HCT116 (cell line): ENCODE results near the gene RNASE2. TPM values are rescaled to one million over a fixed set of nuclear protein-coding genes. Genes with fewer than 3 reads are reported as not detected.

Experiments
- ATAC-seq: fragments of 200-7000 bp; cut with Tn5 transposase; 2 replicates; pipeline ENCODE4 v1.9.1; 2020; ENCODE audit warnings: mild to moderate bottlenecking, moderate library complexity
- BruUV-seq: library from RNA; stranded (reverse); fragments of 400-500 nt; replicated peaks from 2 replicates; lab custom pipeline; 2021; lab: Mats Ljungman, UMichigan
- CTCF ChIA-PET: fragments of 300-600 bp; sonication (Branson Sonifier 250); formaldehyde crosslinking; loops from one replicate; lab custom pipeline; 2021; ENCODE audit warnings: antibody characterized with exemption; lab: Charles Lee
- POLR2A ChIA-PET: fragments of 300-600, 350-600 bp; sonication (Branson Sonifier 250); formaldehyde crosslinking; loops from one replicate; lab custom pipeline; 2021; ENCODE audit warnings: antibody characterized with exemption; lab: Charles Lee
- RAD21 ChIA-PET, 2 experiments: fragments of 300-600 bp; sonication (Branson Sonifier 250); formaldehyde crosslinking; loops; one replicate each; lab custom pipeline; 2023; ENCODE audit warnings: low total read pairs in 2 of 2; ENCODE audit not compliant: uncharacterized antibody in 2 of 2, unreplicated experiment in 2 of 2, low non-redundant PET in 1 of 2; lab: Charles Lee
- DNase-seq: peaks from one replicate; pipeline ENCODE4 v3.0.0-alpha.2; 2010; ENCODE audit warnings: low read depth, low spot score
- H2AFZ ChIP-seq: fragments of 200-600 bp; shearing (Covaris generic), sonication (generic); 2 replicates; pipeline ENCODE4 v1.6.1; 2017; ENCODE audit warnings: low read depth, mixed run types, mixed read lengths, antibody characterized with exemption, low read length; ENCODE audit not compliant: poor library complexity, severe bottlenecking
- H3K27ac ChIP-seq: 2 replicates; pipeline ENCODE4 v1.5.1; 2012; ENCODE audit warnings: low read depth, low read length
- H3K27me3 ChIP-seq: fragments of 200-600 bp; sonication (generic); 2 replicates; pipeline ENCODE4 v1.6.1; 2016; ENCODE audit warnings: mixed run types, low read length, mixed read lengths; ENCODE audit not compliant: insufficient read depth
- H3K36me3 ChIP-seq, 2 experiments: fragments of 200-500 bp in 1 of 2; fragments of 200-600 bp in 1 of 2; sonication (Bioruptor generic) in 1 of 2; sonication (generic) in 1 of 2; 2 replicates each; pipeline versions ENCODE4 v1.5.1 to v1.6.1; 2014 to 2016; ENCODE audit warnings: low read length in 2 of 2, inconsistent platforms in 1 of 2, mixed read lengths in 1 of 2, mixed run types in 1 of 2; ENCODE audit not compliant: insufficient read depth in 2 of 2, control insufficient read depth in 1 of 2
- H3K4me1 ChIP-seq, 2 experiments: fragments of 200-600 bp in 1 of 2; sonication (generic) in 1 of 2; 2 replicates each; pipeline versions ENCODE4 v1.5.1 to v1.6.1; 2012 to 2017; ENCODE audit warnings: low read length in 2 of 2, inconsistent platforms in 1 of 2, mild to moderate bottlenecking in 1 of 2, mixed read lengths in 1 of 2, mixed run types in 1 of 2, moderate library complexity in 1 of 2; ENCODE audit not compliant: insufficient read depth in 2 of 2, control insufficient read depth in 1 of 2
- H3K4me2 ChIP-seq: fragments of 200-600 bp; sonication (generic); 2 replicates; pipeline ENCODE4 v1.6.1; 2017; ENCODE audit warnings: mixed run types, low read length, mixed read lengths
- H3K4me3 ChIP-seq, 2 experiments: fragments of 200-600 bp in 1 of 2; sonication (generic) in 1 of 2; replicated peaks in 1 of 2; 2 replicates each; pipeline ENCODE4 v1.5.1; 2011 to 2016; ENCODE audit warnings: low read length in 2 of 2, control low read depth in 1 of 2, low read depth in 1 of 2, mild to moderate bottlenecking in 1 of 2, mixed read lengths in 1 of 2, mixed run types in 1 of 2
- H3K79me2 ChIP-seq: fragments of 200-600 bp; sonication (generic); 2 replicates; pipeline ENCODE4 v1.6.1; 2017; ENCODE audit warnings: mild to moderate bottlenecking, mixed run types, low read length, moderate library complexity, mixed read lengths; ENCODE audit not compliant: insufficient read depth
- H3K9ac ChIP-seq: fragments of 200-600 bp; sonication (generic); 2 replicates; pipeline ENCODE4 v1.6.1; 2016; ENCODE audit warnings: low read length, mixed read lengths
- H3K9me2 ChIP-seq: fragments of 200-600 bp; sonication (generic), shearing (Covaris generic); 2 replicates; pipeline ENCODE4 v1.6.1; 2017; ENCODE audit warnings: mixed run types, mild to moderate bottlenecking, moderate library complexity; ENCODE audit not compliant: insufficient read depth
- H3K9me3 ChIP-seq, 2 experiments: fragments of 200-500 bp in 1 of 2; fragments of 200-600 bp in 1 of 2; sonication (Bioruptor generic) in 1 of 2; sonication (generic) in 1 of 2; 2 replicates each; pipeline ENCODE4 v1.6.1; 2014 to 2017; ENCODE audit warnings: low read length in 2 of 2, mixed read lengths in 2 of 2, inconsistent platforms in 1 of 2, low read depth in 1 of 2, mild to moderate bottlenecking in 1 of 2, mixed run types in 1 of 2, moderate library complexity in 1 of 2; ENCODE audit not compliant: control insufficient read depth in 1 of 2, insufficient read depth in 1 of 2
- H4K20me1 ChIP-seq: fragments of 200-600 bp; sonication (generic), shearing (Covaris generic); 2 replicates; pipeline ENCODE4 v1.6.1; 2017; ENCODE audit warnings: mixed run types, mild to moderate bottlenecking, moderate library complexity; ENCODE audit not compliant: insufficient read depth
- ATF3 ChIP-seq: IDR thresholded peaks from 2 replicates; pipeline ENCODE4 v1.6.1; 2012
- CBX3 ChIP-seq: IDR thresholded peaks from 2 replicates; pipeline ENCODE4 v1.6.1; 2012; ENCODE audit warnings: low read depth
- CEBPB ChIP-seq: IDR thresholded peaks from 2 replicates; pipeline ENCODE4 v1.6.1; 2012; ENCODE audit warnings: low read depth
- EGR1 ChIP-seq: IDR thresholded peaks from 2 replicates; pipeline ENCODE4 v1.6.1; 2012; ENCODE audit warnings: low read depth
- ELF1 ChIP-seq: IDR thresholded peaks from 2 replicates; pipeline ENCODE4 v1.6.1; 2012; ENCODE audit warnings: low read depth, borderline replicate concordance
- EZH2 ChIP-seq: fragments of 200-600 bp; sonication (generic); IDR thresholded peaks from 2 replicates; pipeline ENCODE4 v1.6.1; 2017; ENCODE audit warnings: antibody characterized with exemption, mixed run types
- EZH2phosphoT487 ChIP-seq: fragments of 200-600 bp; IDR thresholded peaks from 2 replicates; pipeline ENCODE4 v1.6.1; 2018; ENCODE audit warnings: antibody characterized with exemption, borderline replicate concordance
- FOSL1 ChIP-seq: IDR thresholded peaks from 2 replicates; pipeline ENCODE4 v1.6.1; 2012; ENCODE audit warnings: low read depth
- JUND ChIP-seq: IDR thresholded peaks from 2 replicates; pipeline ENCODE4 v1.6.1; 2012
- POLR2AphosphoS5 ChIP-seq: IDR thresholded peaks from 2 replicates; pipeline ENCODE4 v1.6.1; 2011; ENCODE audit warnings: mild to moderate bottlenecking, low read depth, low read length, moderate library complexity
- RAD21 ChIP-seq: IDR thresholded peaks from 2 replicates; pipeline ENCODE4 v1.6.1; 2012; ENCODE audit warnings: low read depth, mild to moderate bottlenecking
- TCF7L2 ChIP-seq: IDR thresholded peaks from 2 replicates; pipeline ENCODE4 v1.7.0; 2011; ENCODE audit warnings: borderline replicate concordance, inconsistent platforms; ENCODE audit not compliant: insufficient read depth, insufficient read length; ENCODE audit errors: extremely low read depth
- ZBTB33 ChIP-seq: IDR thresholded peaks from 2 replicates; pipeline ENCODE4 v1.6.1; 2011; ENCODE audit warnings: mild to moderate bottlenecking, low read length, moderate library complexity; ENCODE audit not compliant: insufficient replicate concordance; ENCODE audit errors: extremely low read depth
- ZFX ChIP-seq: fragments of 450-650 bp; IDR thresholded peaks from 2 replicates; pipeline ENCODE4 v1.6.1; 2017
- intact Hi-C: fragments of 100-400 bp; cut with micrococcal nuclease; formaldehyde crosslinking; loops from 2 replicates; pipeline ENCODE4 v1.10.0; 2022
- total RNA-seq: library from RNA; stranded (reverse); gene quantifications from one replicate; pipeline ENCODE4 v1.2.1, GENCODE V29; 2021; ENCODE audit not compliant: unreplicated experiment

The RNASE2 gene
- total RNA-seq, 1 experiment from 2014 or later, result not detected

GRCh38 chr14:20999591-20999990, 44.3 kb downstream of the RNASE2 start:
- H2AFZ ChIP-seq, result no peak overlapping the region
- peaks cover 11 to 23% of the 10 kb centered on the region in 2 experiments; a peak in 3 of 4 replicates for H3K36me3 ChIP-seq
- ChIA-PET POLR2A (no interaction called here), CTCF (interaction anchor here (1.5 to 3.1 kb wide), 4 partner anchors 15 to 142 kb away, joined by 4 to 19 read pairs (median 10); no protein-coding TSS in a partner anchor), RAD21 (no interaction called here)
- no peaks in the 10 kb centered on the region for H3K9me3 ChIP-seq
- H3K27me3 ChIP-seq, result no peaks in the 10 kb centered on the region
- H4K20me1 ChIP-seq, result no peaks in the 10 kb centered on the region
- ATAC-seq (no peak), DNase-seq (no peak)
- H3K9ac ChIP-seq, result no peak overlapping the region
- H3K27ac ChIP-seq, result no peak overlapping the region
- no peaks in the 10 kb centered on the region for H3K9me2 ChIP-seq
- no peak overlapping the region for H3K4me2 ChIP-seq
- intact Hi-C loops, result no loop called here
- TF ChIP-seq EGR1 (no peak), CBX3 (no peak), JUND (no peak), POLR2AphosphoS5 (no peak), ELF1 (no peak), EZH2phosphoT487 (no peak), TCF7L2 (no peak), CEBPB (no peak), ZBTB33 (no peak), ATF3 (no peak), FOSL1 (no peak), RAD21 (no peak), EZH2 (no peak), ZFX (no peak)
- no TSS peak for BruUV-seq
- peaks cover 7 to 13% of the 10 kb centered on the region in 2 experiments; a peak in 3 of 4 replicates for H3K4me1 ChIP-seq
- no peaks in the 10 kb centered on the region for H3K79me2 ChIP-seq
- H3K4me3 ChIP-seq, result no peak overlapping the region
